Body of pancreas (tissue), 4 donors: Measurements from ENCODE around the gene SETBP1. TPM values are rescaled to one million over a fixed set of nuclear protein-coding genes. Genes with fewer than 3 reads are reported as not detected.

ENCODE experiments used
- ATAC-seq: fragments of 150-250 bp; one replicate; pipeline ENCODE4 v1.9.1; 2016
- DNase-seq, 4 donors: peaks; one replicate each; pipeline ENCODE4 v3.0.0-alpha.2; 2019
- H3K27ac ChIP-seq, 4 donors: fragments of 200-600 bp; sonication (generic); 1 replicate in 3 of 4; 2 replicates in 1 of 4; pipeline versions ENCODE4 v1.5.1 to v1.6.1; 2016 to 2019; ENCODE audit warnings: mild to moderate bottlenecking in 1 of 4, mixed read lengths in 1 of 4, moderate library complexity in 1 of 4
- H3K27me3 ChIP-seq, 2 donors: fragments of 200-600 bp; sonication (generic); one replicate each; pipeline ENCODE4 v1.6.0; 2016; ENCODE audit warnings: mild to moderate bottlenecking in 1 of 2
- H3K36me3 ChIP-seq, 2 donors: fragments of 200-600 bp; sonication (generic); replicated peaks in 1 of 2; 2 replicates each; pipeline ENCODE4 v1.5.1; 2016; ENCODE audit warnings: low read depth in 2 of 2; ENCODE audit not compliant: insufficient read depth in 1 of 2
- H3K4me1 ChIP-seq: fragments of 200-600 bp; sonication (generic); one replicate; pipeline ENCODE4 v1.6.0; 2016
- H3K4me3 ChIP-seq, 2 donors: fragments of 200-600 bp; sonication (generic); 1 replicate in 1 of 2; 2 replicates in 1 of 2; pipeline ENCODE4 v1.5.1; 2016 to 2019
- H3K9me3 ChIP-seq, 3 donors: fragments of 200-600 bp; sonication (generic); 1 replicate in 2 of 3; 2 replicates in 1 of 3; pipeline ENCODE4 v1.5.1; 2016
- CTCF ChIP-seq, 7 experiments: fragments of 450-650 bp in 4 of 7; fragments of 200-600 bp in 3 of 7; sonication (generic) in 3 of 7; IDR thresholded peaks; one replicate each; pipeline ENCODE4 v1.5.1; 2016 to 2019; ENCODE audit warnings: antibody characterized with exemption in 7 of 7
- POLR2A ChIP-seq, 3 donors: fragments of 450-650 bp; IDR thresholded peaks; one replicate each; pipeline ENCODE4 v1.6.1; 2016; ENCODE audit warnings: antibody characterized with exemption in 3 of 3, mild to moderate bottlenecking in 2 of 3
- WGBS, 2 donors: methylation state at CpG; one replicate each; pipeline ENCODE4 v1.1.5; 2017; 5-methylcytosine and 5-hydroxymethylcytosine counted together
- intact Hi-C: fragments of 100-400 bp; cut with DNase I; formaldehyde crosslinking; loops from one replicate; pipeline ENCODE4 v1.15.1; 2023
- total RNA-seq, 2 donors: library from RNA; depleted of rRNA; stranded (reverse); fragments of >200 nt; gene quantifications; one replicate each; pipeline ENCODE4 v1.1.0, GENCODE V29; 2016

The SETBP1 gene
- total RNA-seq, 2 donors from 2014 or later = 23.6 to 37.2 TPM

- H3K36me3 ChIP-seq = no peaks in the 10 kb centered on the region
- 75 to 87% methylated on average over 5 of the region's 5 CpGs for whole genome bisulfite sequencing, 2 donors
- ATAC-seq (no peak), DNase-seq (no peak)
- peaks cover 3% of the 10 kb centered on the region for H3K4me1 ChIP-seq
- H3K27me3 ChIP-seq = no peaks in the 10 kb centered on the region
- intact Hi-C loops = no loop called here
- no peaks in the 10 kb centered on the region for H3K9me3 ChIP-seq
- no peak overlapping the region for H3K27ac ChIP-seq
- TF ChIP-seq CTCF (IDR thresholded peaks at IDR 0.05) = no peak
- no peak for TF ChIP-seq POLR2A (IDR thresholded peaks at IDR 0.05)
- no peak overlapping the region for H3K4me3 ChIP-seq
These were observed 300.4 kb downstream of the SETBP1 start for GRCh38 chr18:44981121-44981520.

GRCh38 chr18:44986933-44987332, 306.2 kb downstream of the SETBP1 start:
- TF ChIP-seq CTCF (IDR thresholded peaks at IDR 0.05) (no peak), POLR2A (IDR thresholded peaks at IDR 0.05) (no peak)
- no peak for DNase-seq
- WGBS, 2 donors = 81 to 82% methylated on average over 3 of the region's 3 CpGs

GRCh38 chr18:44987371-44987770, 306.7 kb downstream of the SETBP1 start:
- intact Hi-C loops = no loop called here
- WGBS, 2 donors = 42 to 44% methylated on average over 4 of the region's 4 CpGs

More at GRCh38 chr18:44986933-44987332, 306.2 kb downstream of the SETBP1 start:
- Histone ChIP-seq H3K36me3 (no peaks in the 10 kb centered on the region), H3K27ac (no peak overlapping the region), H3K4me3 (no peak overlapping the region), H3K4me1 (peaks cover 5% of the 10 kb centered on the region), H3K9me3 (no peaks in the 10 kb centered on the region), H3K27me3 (no peaks in the 10 kb centered on the region)
- ATAC-seq = no peak
- intact Hi-C loops = no loop called here

GRCh38 chr18:44988821-44989587, 308.3 kb downstream of the SETBP1 start:
- DNase-seq = no peak
- Histone ChIP-seq H3K9me3 (no peaks in the 10 kb centered on the region), H3K4me1 (peaks cover 5% of the 10 kb centered on the region), H3K27ac (no peak overlapping the region), H3K4me3 (no peak overlapping the region), H3K36me3 (no peaks in the 10 kb centered on the region), H3K27me3 (no peaks in the 10 kb centered on the region)
- intact Hi-C loops = no loop called here
- ATAC-seq = no peak
- 88 to 97% methylated on average over 1 of the region's 1 CpG for WGBS, 2 donors
- TF ChIP-seq POLR2A (IDR thresholded peaks at IDR 0.05) (no peak), CTCF (IDR thresholded peaks at IDR 0.05) (no peak)

More at GRCh38 chr18:44987371-44987770, 306.7 kb downstream of the SETBP1 start:
- H3K4me3 ChIP-seq = no peak overlapping the region
- no peaks in the 10 kb centered on the region for H3K36me3 ChIP-seq
- no peak for DNase-seq
- no peaks in the 10 kb centered on the region for H3K27me3 ChIP-seq
- peaks cover 5% of the 10 kb centered on the region for H3K4me1 ChIP-seq
- no peak overlapping the region for H3K27ac ChIP-seq
- no peak for ATAC-seq
- no peak for TF ChIP-seq POLR2A (IDR thresholded peaks at IDR 0.05)
- no peak for TF ChIP-seq CTCF (IDR thresholded peaks at IDR 0.05)
- no peaks in the 10 kb centered on the region for H3K9me3 ChIP-seq

- DNase-seq = no peak
- no peak overlapping the region for H3K27ac ChIP-seq
- WGBS, 2 donors = 67 to 80% methylated on average over 3 of the region's 3 CpGs
These were observed 315.6 kb downstream of the SETBP1 start for GRCh38 chr18:44996261-44996660.

More at GRCh38 chr18:44996261-44996660, 315.6 kb downstream of the SETBP1 start:
- no peaks in the 10 kb centered on the region for H3K4me1 ChIP-seq
- no peak for ATAC-seq
- no peaks in the 10 kb centered on the region for H3K36me3 ChIP-seq
- intact Hi-C loops = no loop called here
- H3K9me3 ChIP-seq = no peaks in the 10 kb centered on the region
- H3K27me3 ChIP-seq = no peaks in the 10 kb centered on the region
- H3K4me3 ChIP-seq = no peak overlapping the region
- TF ChIP-seq POLR2A (IDR thresholded peaks at IDR 0.05) (no peak), CTCF (IDR thresholded peaks at IDR 0.05) (no peak)
